HEK293 (cell line): ENCODE measurements around the gene YIPF3.
A peak's percentile ranks its signal among the peaks of the same experiment; 100 is the strongest.

ENCODE experiments used
- CTCF ChIA-PET: fragments of 350-600 bp; formaldehyde crosslinking; extraction: SDS; loops from one replicate; lab custom pipeline; 2021; ENCODE audit warnings: antibody characterized with exemption; lab: Yijun Ruan, JAX
- POLR2A ChIA-PET: fragments of 300-600 bp; formaldehyde crosslinking; extraction: SDS; loops from one replicate; lab custom pipeline; 2020; ENCODE audit warnings: antibody characterized with exemption, inconsistent platforms; lab: Yijun Ruan, JAX
- H3K27ac ChIP-seq: fragments of 200-500 bp; sonication (Bioruptor generic); 2 replicates; pipeline ENCODE4 v1.5.1; 2014; ENCODE audit warnings: low read depth, low read length, control low read depth, inconsistent platforms; ENCODE audit errors: extremely low read depth
- H3K36me3 ChIP-seq, 2 experiments: fragments of 200-500 bp in 1 of 2; sonication (Bioruptor generic) in 1 of 2; 1 replicate in 1 of 2; 2 replicates in 1 of 2; pipeline ENCODE4 v1.5.1; 2014 to 2017; ENCODE audit warnings: inconsistent platforms in 2 of 2, low read length in 2 of 2; ENCODE audit not compliant: control insufficient read depth in 2 of 2, insufficient read depth in 1 of 2
- H3K4me1 ChIP-seq: fragments of 200-500 bp; sonication (Bioruptor generic); 2 replicates; pipeline ENCODE4 v1.5.1; 2014; ENCODE audit warnings: mild to moderate bottlenecking, low read length, inconsistent platforms; ENCODE audit not compliant: control insufficient read depth, insufficient read depth
- H3K4me3 ChIP-seq: 2 replicates; pipeline ENCODE4 v1.5.1; 2011; ENCODE audit warnings: low read depth, mild to moderate bottlenecking, control low read depth, low read length, moderate library complexity
- H3K9me3 ChIP-seq: fragments of 200-500 bp; sonication (Bioruptor generic); 2 replicates; pipeline ENCODE4 v1.5.1; 2014; ENCODE audit warnings: low read depth, low read length, inconsistent platforms; ENCODE audit not compliant: control insufficient read depth, insufficient read depth
- MEIS1 ChIP-seq: sonication (generic); formaldehyde crosslinking; IDR thresholded peaks from 2 replicates; pipeline ENCODE4 v1.8.1; 2022; ENCODE audit warnings: missing genetic modification reagents, mild to moderate bottlenecking, borderline replicate concordance
- SCRT2 ChIP-seq: fragments of 450-650 bp; formaldehyde crosslinking; IDR thresholded peaks from 2 replicates; pipeline ENCODE4 v1.5.1; 2016; ENCODE audit warnings: missing biosample characterization, missing genetic modification characterization
- SP3 ChIP-seq: fragments of 450-650 bp; formaldehyde crosslinking; IDR thresholded peaks from 2 replicates; pipeline ENCODE4 v1.5.1; 2016; ENCODE audit warnings: missing biosample characterization, missing genetic modification characterization
- YY2 ChIP-seq: fragments of 450-650 bp; formaldehyde crosslinking; IDR thresholded peaks from 2 replicates; pipeline ENCODE4 v1.5.1; 2016; ENCODE audit warnings: missing biosample characterization, missing genetic modification characterization
- ZBTB1 ChIP-seq: fragments of 450-650 bp; formaldehyde crosslinking; IDR thresholded peaks from 2 replicates; pipeline ENCODE4 v1.5.1; 2016; ENCODE audit warnings: missing biosample characterization, missing genetic modification characterization
- ZNF174 ChIP-seq: fragments of 450-650 bp; formaldehyde crosslinking; IDR thresholded peaks from 2 replicates; pipeline ENCODE4 v1.5.0; 2017; ENCODE audit warnings: missing biosample characterization, mild to moderate bottlenecking, missing genetic modification characterization
- ZNF394 ChIP-seq: fragments of 450-650 bp; formaldehyde crosslinking; IDR thresholded peaks from 2 replicates; pipeline ENCODE4 v1.5.1; 2016; ENCODE audit warnings: missing biosample characterization, missing genetic modification characterization, mild to moderate bottlenecking, moderate library complexity, borderline replicate concordance
- ZNF426 ChIP-seq: fragments of 450-650 bp; formaldehyde crosslinking; IDR thresholded peaks from 2 replicates; pipeline ENCODE4 v1.5.1; 2017; ENCODE audit warnings: missing biosample characterization, missing genetic modification characterization, mild to moderate bottlenecking, inconsistent platforms, moderate library complexity
- ZNF473 ChIP-seq: fragments of 450-650 bp; formaldehyde crosslinking; IDR thresholded peaks from 2 replicates; pipeline ENCODE4 v1.5.1; 2017; ENCODE audit warnings: missing biosample characterization, missing genetic modification characterization
- ZNF501 ChIP-seq: fragments of 450-650 bp; formaldehyde crosslinking; IDR thresholded peaks from 2 replicates; pipeline ENCODE4 v1.5.1; 2016; ENCODE audit warnings: missing biosample characterization, missing genetic modification characterization
- ZNF747 ChIP-seq: fragments of 450-650 bp; formaldehyde crosslinking; IDR thresholded peaks from 2 replicates; pipeline ENCODE4 v1.5.1; 2016; ENCODE audit warnings: missing biosample characterization, missing genetic modification characterization
- TF ChIP-seq, protein P1 (sequence below): fragments of 450-650 bp; formaldehyde crosslinking; IDR thresholded peaks from 2 replicates; pipeline ENCODE4 v1.5.1; 2016; ENCODE audit warnings: missing biosample characterization, missing genetic modification characterization
- TF ChIP-seq, protein P2 (sequence below): fragments of 450-650 bp; formaldehyde crosslinking; conservative IDR thresholded peaks from 2 replicates; pipeline ENCODE4 v1.5.1; 2016; ENCODE audit warnings: low read depth, missing biosample characterization, missing genetic modification characterization
- TF ChIP-seq, protein P3 (sequence below): fragments of 450-650 bp; formaldehyde crosslinking; IDR thresholded peaks from 2 replicates; pipeline ENCODE4 v1.5.1; 2016; ENCODE audit warnings: missing biosample characterization, missing genetic modification characterization
- TF ChIP-seq, protein P4 (sequence below): fragments of 450-650 bp; formaldehyde crosslinking; IDR thresholded peaks from 2 replicates; pipeline ENCODE4 v1.5.1; 2016; ENCODE audit warnings: missing biosample characterization, missing genetic modification characterization

YIPF3 gene

DNA sequence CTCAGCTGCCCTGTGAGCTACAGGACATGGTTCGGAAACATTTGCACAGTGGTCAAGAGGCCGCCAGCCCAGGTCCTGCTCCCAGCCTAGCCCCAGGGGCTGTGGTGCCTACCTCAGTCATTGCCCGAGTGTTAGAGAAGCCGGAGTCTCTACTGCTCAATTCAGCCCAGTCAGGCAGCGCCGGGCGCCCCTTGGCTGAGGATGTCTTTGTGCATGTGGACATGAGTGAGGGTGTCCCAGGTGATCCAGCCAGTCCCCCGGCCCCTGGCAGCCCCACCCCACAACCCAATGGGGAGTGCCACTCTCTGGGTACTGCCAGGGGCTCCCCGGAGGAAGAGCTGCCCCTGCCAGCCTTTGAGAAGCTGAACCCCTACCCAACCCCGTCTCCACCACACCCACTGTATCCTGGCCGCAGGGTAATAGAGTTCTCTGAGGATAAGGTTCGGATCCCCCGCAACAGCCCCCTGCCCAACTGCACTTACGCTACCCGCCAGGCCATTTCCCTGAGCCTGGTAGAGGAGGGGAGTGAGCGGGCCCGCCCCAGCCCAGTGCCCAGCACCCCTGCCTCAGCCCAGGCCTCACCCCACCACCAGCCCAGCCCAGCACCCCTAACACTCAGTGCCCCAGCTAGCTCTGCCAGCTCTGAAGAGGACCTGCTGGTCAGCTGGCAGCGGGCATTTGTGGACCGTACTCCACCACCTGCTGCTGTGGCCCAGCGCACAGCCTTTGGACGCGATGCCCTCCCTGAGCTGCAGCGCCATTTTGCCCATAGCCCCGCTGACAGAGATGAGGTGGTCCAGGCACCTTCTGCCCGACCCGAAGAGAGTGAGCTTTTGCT lies 11.8 kb downstream of the YIPF3 start:
- peaks cover 3 to 59% of the 10 kb centered on the region in 2 experiments; a peak in 2 of 3 replicates for H3K36me3 ChIP-seq
- ChIA-PET POLR2A (interaction anchor here (0.6 to 3.3 kb wide), 4 partner anchors 8 to 77 kb away, joined by 3 to 14 read pairs (median 3); partner anchors contain the start of genes ABCC10, POLR1C, TJAP1 and YIPF3), CTCF (interaction anchor here (0.9 to 8.5 kb wide), 10 partner anchors 11 to 574 kb away, joined by 3 to 142 read pairs (median 16); partner anchors contain the start of genes ABCC10, DLK2, POLR1C and YIPF3)

DNA sequence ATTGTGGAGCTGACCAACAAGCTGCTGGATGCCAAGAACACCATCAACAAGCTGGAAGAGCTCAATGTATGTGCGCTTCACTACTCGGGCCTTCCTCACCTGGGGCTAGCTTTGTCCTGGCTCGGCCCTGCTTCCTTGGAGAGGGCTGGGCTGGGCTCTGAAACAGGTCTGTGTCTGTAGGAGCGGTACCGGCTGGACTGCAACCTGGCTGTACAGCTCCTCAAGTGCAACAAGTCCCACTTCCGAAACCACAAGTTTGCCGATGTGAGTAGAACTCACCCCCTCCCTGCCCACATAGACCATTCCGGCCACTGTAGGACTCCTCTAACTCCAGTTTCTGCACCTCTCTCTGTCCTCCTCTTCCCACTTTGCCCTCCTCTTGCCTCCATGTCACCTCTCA lies 13.3 kb downstream of the YIPF3 start:
- Histone ChIP-seq H3K27ac (no peak overlapping the region), H3K4me3 (no peak overlapping the region), H3K36me3 (peaks cover 8 to 74% of the 10 kb centered on the region in 2 experiments; a peak in 2 of 3 replicates), H3K4me1 (no peaks in the 10 kb centered on the region), H3K9me3 (no peaks in the 10 kb centered on the region)
- TF ChIP-seq SP3 (tag by site-specific recombination) = no peak
- no peak for TF ChIP-seq ZNF473 (tag by site-specific recombination)
- TF ChIP-seq, protein P1, sequence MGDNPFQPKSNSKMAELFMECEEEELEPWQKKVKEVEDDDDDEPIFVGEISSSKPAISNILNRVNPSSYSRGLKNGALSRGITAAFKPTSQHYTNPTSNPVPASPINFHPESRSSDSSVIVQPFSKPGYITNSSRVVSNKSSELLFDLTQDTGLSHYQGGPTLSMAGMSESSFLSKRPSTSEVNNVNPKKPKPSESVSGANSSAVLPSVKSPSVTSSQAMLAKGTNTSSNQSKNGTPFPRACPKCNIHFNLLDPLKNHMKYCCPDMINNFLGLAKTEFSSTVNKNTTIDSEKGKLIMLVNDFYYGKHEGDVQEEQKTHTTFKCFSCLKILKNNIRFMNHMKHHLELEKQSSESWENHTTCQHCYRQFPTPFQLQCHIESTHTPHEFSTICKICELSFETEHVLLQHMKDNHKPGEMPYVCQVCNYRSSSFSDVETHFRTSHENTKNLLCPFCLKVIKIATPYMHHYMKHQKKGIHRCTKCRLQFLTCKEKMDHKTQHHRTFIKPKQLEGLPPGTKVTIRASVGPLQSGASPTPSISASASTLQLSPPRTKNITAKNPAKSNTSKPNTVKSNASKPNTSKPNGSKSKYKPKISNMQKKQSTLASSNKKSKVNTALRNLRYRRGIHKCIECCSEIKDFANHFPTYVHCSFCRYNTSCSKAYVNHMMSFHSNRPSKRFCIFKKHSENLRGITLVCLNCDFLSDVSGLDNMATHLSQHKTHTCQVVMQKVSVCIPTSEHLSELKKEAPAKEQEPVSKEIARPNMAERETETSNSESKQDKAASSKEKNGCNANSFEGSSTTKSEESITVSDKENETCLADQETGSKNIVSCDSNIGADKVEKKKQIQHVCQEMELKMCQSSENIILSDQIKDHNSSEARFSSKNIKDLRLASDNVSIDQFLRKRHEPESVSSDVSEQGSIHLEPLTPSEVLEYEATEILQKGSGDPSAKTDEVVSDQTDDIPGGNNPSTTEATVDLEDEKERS (tag by site-specific recombination) = no peak
- TF ChIP-seq, protein P2, sequence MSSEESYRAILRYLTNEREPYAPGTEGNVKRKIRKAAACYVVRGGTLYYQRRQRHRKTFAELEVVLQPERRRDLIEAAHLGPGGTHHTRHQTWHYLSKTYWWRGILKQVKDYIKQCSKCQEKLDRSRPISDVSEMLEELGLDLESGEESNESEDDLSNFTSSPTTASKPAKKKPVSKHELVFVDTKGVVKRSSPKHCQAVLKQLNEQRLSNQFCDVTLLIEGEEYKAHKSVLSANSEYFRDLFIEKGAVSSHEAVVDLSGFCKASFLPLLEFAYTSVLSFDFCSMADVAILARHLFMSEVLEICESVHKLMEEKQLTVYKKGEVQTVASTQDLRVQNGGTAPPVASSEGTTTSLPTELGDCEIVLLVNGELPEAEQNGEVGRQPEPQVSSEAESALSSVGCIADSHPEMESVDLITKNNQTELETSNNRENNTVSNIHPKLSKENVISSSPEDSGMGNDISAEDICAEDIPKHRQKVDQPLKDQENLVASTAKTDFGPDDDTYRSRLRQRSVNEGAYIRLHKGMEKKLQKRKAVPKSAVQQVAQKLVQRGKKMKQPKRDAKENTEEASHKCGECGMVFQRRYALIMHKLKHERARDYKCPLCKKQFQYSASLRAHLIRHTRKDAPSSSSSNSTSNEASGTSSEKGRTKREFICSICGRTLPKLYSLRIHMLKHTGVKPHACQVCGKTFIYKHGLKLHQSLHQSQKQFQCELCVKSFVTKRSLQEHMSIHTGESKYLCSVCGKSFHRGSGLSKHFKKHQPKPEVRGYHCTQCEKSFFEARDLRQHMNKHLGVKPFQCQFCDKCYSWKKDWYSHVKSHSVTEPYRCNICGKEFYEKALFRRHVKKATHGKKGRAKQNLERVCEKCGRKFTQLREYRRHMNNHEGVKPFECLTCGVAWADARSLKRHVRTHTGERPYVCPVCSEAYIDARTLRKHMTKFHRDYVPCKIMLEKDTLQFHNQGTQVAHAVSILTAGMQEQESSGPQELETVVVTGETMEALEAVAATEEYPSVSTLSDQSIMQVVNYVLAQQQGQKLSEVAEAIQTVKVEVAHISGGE = no peak
- TF ChIP-seq YY2 (tag by site-specific recombination) = no peak
- no peak for TF ChIP-seq ZNF174
- TF ChIP-seq ZNF426 (tag by site-specific recombination) = no peak
- TF ChIP-seq, protein P3, sequence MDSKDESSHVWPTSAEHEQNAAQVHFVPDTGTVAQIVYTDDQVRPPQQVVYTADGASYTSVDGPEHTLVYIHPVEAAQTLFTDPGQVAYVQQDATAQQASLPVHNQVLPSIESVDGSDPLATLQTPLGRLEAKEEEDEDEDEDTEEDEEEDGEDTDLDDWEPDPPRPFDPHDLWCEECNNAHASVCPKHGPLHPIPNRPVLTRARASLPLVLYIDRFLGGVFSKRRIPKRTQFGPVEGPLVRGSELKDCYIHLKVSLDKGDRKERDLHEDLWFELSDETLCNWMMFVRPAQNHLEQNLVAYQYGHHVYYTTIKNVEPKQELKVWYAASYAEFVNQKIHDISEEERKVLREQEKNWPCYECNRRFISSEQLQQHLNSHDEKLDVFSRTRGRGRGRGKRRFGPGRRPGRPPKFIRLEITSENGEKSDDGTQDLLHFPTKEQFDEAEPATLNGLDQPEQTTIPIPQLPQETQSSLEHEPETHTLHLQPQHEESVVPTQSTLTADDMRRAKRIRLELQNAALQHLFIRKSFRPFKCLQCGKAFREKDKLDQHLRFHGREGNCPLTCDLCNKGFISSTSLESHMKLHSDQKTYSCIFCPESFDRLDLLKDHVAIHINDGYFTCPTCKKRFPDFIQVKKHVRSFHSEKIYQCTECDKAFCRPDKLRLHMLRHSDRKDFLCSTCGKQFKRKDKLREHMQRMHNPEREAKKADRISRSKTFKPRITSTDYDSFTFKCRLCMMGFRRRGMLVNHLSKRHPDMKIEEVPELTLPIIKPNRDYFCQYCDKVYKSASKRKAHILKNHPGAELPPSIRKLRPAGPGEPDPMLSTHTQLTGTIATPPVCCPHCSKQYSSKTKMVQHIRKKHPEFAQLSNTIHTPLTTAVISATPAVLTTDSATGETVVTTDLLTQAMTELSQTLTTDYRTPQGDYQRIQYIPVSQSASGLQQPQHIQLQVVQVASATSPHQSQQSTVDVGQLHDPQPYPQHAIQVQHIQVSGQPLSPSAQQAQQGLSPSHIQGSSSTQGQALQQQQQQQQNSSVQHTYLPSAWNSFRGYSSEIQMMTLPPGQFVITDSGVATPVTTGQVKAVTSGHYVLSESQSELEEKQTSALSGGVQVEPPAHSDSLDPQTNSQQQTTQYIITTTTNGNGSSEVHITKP (tag by site-specific recombination) = peak; percentile 68
- no peak for TF ChIP-seq ZBTB1 (tag by site-specific recombination)
- TF ChIP-seq ZNF501 (tag by site-specific recombination) = no peak
- peak; percentile 85 for TF ChIP-seq SCRT2 (tag by site-specific recombination)
- CTCF ChIA-PET = interaction anchor here (0.6 to 1.5 kb wide), 3 partner anchors 10 to 50 kb away, joined by 3 to 7 read pairs (median 5); no protein-coding TSS in a partner anchor
- POLR2A ChIA-PET = no interaction called here

More for the DNA sequence above, 11.8 kb downstream of the YIPF3 start:
- H3K9me3 ChIP-seq = no peaks in the 10 kb centered on the region
- no peaks in the 10 kb centered on the region for H3K4me1 ChIP-seq
- no peak overlapping the region for H3K27ac ChIP-seq
- TF ChIP-seq MEIS1 (CRISPR knock-in tag) (no peak), ZNF747 (tag by site-specific recombination) (no peak), ZNF394 (tag by site-specific recombination) (no peak)
- TF ChIP-seq, protein P4, sequence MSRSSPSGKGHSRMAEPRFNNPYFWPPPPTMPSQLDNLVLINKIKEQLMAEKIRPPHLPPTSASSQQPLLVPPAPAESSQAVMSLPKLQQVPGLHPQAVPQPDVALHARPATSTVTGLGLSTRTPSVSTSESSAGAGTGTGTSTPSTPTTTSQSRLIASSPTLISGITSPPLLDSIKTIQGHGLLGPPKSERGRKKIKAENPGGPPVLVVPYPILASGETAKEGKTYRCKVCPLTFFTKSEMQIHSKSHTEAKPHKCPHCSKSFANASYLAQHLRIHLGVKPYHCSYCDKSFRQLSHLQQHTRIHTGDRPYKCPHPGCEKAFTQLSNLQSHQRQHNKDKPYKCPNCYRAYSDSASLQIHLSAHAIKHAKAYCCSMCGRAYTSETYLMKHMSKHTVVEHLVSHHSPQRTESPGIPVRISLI = no peak
- H3K4me3 ChIP-seq = no peak overlapping the region
